AG09309 (cell line): Measurements from ENCODE around the gene NPC1.
A peak's percentile ranks its signal among the peaks of the same experiment; 100 is the strongest.

Experiments
- DNase-seq: peaks from one replicate; pipeline ENCODE4 v3.0.0-alpha.2; 2010; ENCODE audit warnings: low read depth
- H3K4me3 ChIP-seq: 2 replicates; pipeline ENCODE4 v1.5.1; 2011; ENCODE audit warnings: mild to moderate bottlenecking, low read depth, low read length, moderate library complexity; ENCODE audit not compliant: control insufficient read depth
- CTCF ChIP-seq: IDR thresholded peaks from 2 replicates; pipeline ENCODE4 v1.5.1; 2011; ENCODE audit warnings: mild to moderate bottlenecking, low read depth, low read length, inconsistent platforms; ENCODE audit not compliant: insufficient read depth, control insufficient read depth; ENCODE audit errors: missing control alignments

The NPC1 gene

GRCh38 chr18:23586249-23587196, at the start of gene NPC1:
Gene NPC1 (minus strand): TSS chr18:23586506. CDS start chr18:23586343, 163 bp downstream.
- TF ChIP-seq CTCF, result peak; percentile 85
- DNase-seq, result peak; percentile 69
- peak within 1 kb of the TSS; percentile 98 for H3K4me3 ChIP-seq

- DNase-seq, result no peak
- TF ChIP-seq CTCF, result no peak
- no peak overlapping the region for H3K4me3 ChIP-seq
These were observed 49.7 kb upstream of the NPC1 start for GRCh38 chr18:23636071-23636399.

GRCh38 chr18:23635283-23636070, 49.2 kb upstream of the NPC1 start:
- H3K4me3 ChIP-seq, result no peak overlapping the region
- DNase-seq, result no peak
- no peak for TF ChIP-seq CTCF

- TF ChIP-seq CTCF, result no peak
- no peak for DNase-seq
- H3K4me3 ChIP-seq, result no peak overlapping the region
These were observed 48.4 kb upstream of the NPC1 start for GRCh38 chr18:23634692-23635091.

GRCh38 chr18:23632615-23633014, 46.3 kb upstream of the NPC1 start:
- no peak overlapping the region for H3K4me3 ChIP-seq
- no peak for DNase-seq
- TF ChIP-seq CTCF, result no peak

GRCh38 chr18:23631746-23632145, 45.4 kb upstream of the NPC1 start:
- no peak for DNase-seq
- TF ChIP-seq CTCF, result no peak
- H3K4me3 ChIP-seq, result no peak overlapping the region
